Purkinje cell (primary cell): ENCODE data around the gene TTC9. TPM values are rescaled to one million over a fixed set of nuclear protein-coding genes. Genes with fewer than 3 reads are reported as not detected.

Experiments
- polyA plus RNA-seq: library from polyadenylated mRNA; unstranded; fragments of >200 nt; fragmentation: Nextera tagmentation; gene quantifications from 2 replicates; pipeline ENCODE4 v1.2.1, GENCODE V29; 2014

TTC9 gene
- 1.1 and 1.4 TPM in 2 replicates for polyA plus RNA-seq

GRCh38 chr14:70641548-70642302 is at the start of gene TTC9:
Gene TTC9, plus strand, starts transcription at chr14:70641916. Its CDS starts 214 bp downstream, at chr14:70642130.

GRCh38 chr14:70600382-70601157 is 41.1 kb upstream of the TTC9 start, which contains the start of gene MED6:
Gene MED6, minus strand, starts transcription at chr14:70600655. Its CDS starts 18 bp downstream, at chr14:70600637.

Other genes with a start within 250 kb of the TTC9 start
- gene SYNJ2BP, start 224.8 kb upstream of the TTC9 start, polyA plus RNA-seq: 14.1 and 26.6 TPM in 2 replicates
- 1.1 and 2.4 TPM in 2 replicates for gene ADAM21, start 189.7 kb upstream of the TTC9 start, polyA plus RNA-seq
- gene ADAM20, start 106.9 kb upstream of the TTC9 start, polyA plus RNA-seq: 0.11 TPM in 1 of 2 replicates, not detected in the other
- gene MED6, start 41.3 kb upstream of the TTC9 start, polyA plus RNA-seq: 42.1 and 80.9 TPM in 2 replicates
- gene MAP3K9, start 167.6 kb downstream of the TTC9 start, polyA plus RNA-seq: 7.7 and 12.0 TPM in 2 replicates